SK-N-SH (cell line): ENCODE measurements around the gene NRG3.

Source experiments
- GABPA ChIP-seq: IDR thresholded peaks from 2 replicates; pipeline ENCODE4 v1.4.0; 2012; ENCODE audit warnings: low read depth, mild to moderate bottlenecking
- POLR2AphosphoS5 ChIP-seq: IDR thresholded peaks from 2 replicates; pipeline ENCODE4 v1.6.1; 2012; ENCODE audit warnings: low read depth, low read length
- TF ChIP-seq, protein P1 (sequence below): fragments of 200-600 bp; sonication (generic); IDR thresholded peaks from 2 replicates; pipeline ENCODE4 v1.6.1; 2017; ENCODE audit warnings: antibody characterized with exemption, mild to moderate bottlenecking, moderate library complexity

DNA sequence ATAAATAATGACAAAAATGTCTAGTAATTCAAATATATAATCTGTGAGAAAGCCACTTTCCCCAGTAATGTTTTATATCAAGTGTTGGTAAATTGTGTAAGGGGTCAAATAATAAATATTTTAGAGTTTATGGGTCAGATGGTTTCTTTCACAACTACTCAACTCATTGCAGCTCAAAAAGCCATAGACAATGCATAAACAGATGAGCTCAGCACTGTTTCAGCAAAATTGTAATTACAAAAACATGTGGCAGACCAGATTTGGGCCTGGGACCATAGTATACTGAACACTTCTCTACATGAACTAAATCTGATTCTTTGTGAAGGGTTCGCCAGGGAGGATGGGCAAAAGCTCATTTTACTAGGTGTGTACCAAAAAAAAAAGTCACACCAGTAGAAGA, 460.8 kb downstream of the NRG3 start:
- no peak for TF ChIP-seq GABPA
- TF ChIP-seq, protein P1, sequence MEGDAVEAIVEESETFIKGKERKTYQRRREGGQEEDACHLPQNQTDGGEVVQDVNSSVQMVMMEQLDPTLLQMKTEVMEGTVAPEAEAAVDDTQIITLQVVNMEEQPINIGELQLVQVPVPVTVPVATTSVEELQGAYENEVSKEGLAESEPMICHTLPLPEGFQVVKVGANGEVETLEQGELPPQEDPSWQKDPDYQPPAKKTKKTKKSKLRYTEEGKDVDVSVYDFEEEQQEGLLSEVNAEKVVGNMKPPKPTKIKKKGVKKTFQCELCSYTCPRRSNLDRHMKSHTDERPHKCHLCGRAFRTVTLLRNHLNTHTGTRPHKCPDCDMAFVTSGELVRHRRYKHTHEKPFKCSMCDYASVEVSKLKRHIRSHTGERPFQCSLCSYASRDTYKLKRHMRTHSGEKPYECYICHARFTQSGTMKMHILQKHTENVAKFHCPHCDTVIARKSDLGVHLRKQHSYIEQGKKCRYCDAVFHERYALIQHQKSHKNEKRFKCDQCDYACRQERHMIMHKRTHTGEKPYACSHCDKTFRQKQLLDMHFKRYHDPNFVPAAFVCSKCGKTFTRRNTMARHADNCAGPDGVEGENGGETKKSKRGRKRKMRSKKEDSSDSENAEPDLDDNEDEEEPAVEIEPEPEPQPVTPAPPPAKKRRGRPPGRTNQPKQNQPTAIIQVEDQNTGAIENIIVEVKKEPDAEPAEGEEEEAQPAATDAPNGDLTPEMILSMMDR: no peak
- no peak for TF ChIP-seq POLR2AphosphoS5
